GM19025 (cell line): ENCODE results near the gene CEP120.
"Not testable (repeated sequence)": the region's sequence is repeated elsewhere in the genome, so short reads cannot be mapped to it uniquely, and the experiment has no call there.

ENCODE experiments used
- ATAC-seq: cut with Tn5 transposase; IDR thresholded peaks from one replicate; pipeline ENCODE4 v1.9.1; 2021; ENCODE audit warnings: mild to moderate bottlenecking, low read depth, moderate library complexity; ENCODE audit not compliant: unreplicated experiment

Gene CEP120

GRCh38 chr5:123440456-123441181, 17.4 kb upstream of the CEP120 start:
- no peak for ATAC-seq

- no peak for ATAC-seq
Measured at GRCh38 chr5:123439709-123440108, 16.5 kb upstream of the CEP120 start.

- ATAC-seq: no peak
Measured at GRCh38 chr5:123438902-123439301, 15.7 kb upstream of the CEP120 start.

GRCh38 chr5:123438244-123438643, 15.0 kb upstream of the CEP120 start:
- ATAC-seq: peak; percentile 81

- no peak for ATAC-seq
Measured at GRCh38 chr5:123436201-123436600, 13.0 kb upstream of the CEP120 start.

- no peak for ATAC-seq
Measured at GRCh38 chr5:123434796-123435195, 11.6 kb upstream of the CEP120 start.

GRCh38 chr5:123433596-123433995, 10.4 kb upstream of the CEP120 start:
- no peak for ATAC-seq

- ATAC-seq: not testable (repeated sequence)
Measured at GRCh38 chr5:123430441-123430840, 7.2 kb upstream of the CEP120 start.

- no peak for ATAC-seq
Measured at GRCh38 chr5:123429993-123430392, 6.8 kb upstream of the CEP120 start.

GRCh38 chr5:123429221-123429954, 6.2 kb upstream of the CEP120 start:
- no peak for ATAC-seq

- ATAC-seq: no peak
Measured at GRCh38 chr5:123428521-123429220, 5.5 kb upstream of the CEP120 start.

GRCh38 chr5:123427281-123427680, 4.1 kb upstream of the CEP120 start:
- no peak for ATAC-seq

- no peak for ATAC-seq
Measured at GRCh38 chr5:123425431-123425830, 2.2 kb upstream of the CEP120 start.

GRCh38 chr5:123422433-123423277, 548 bp downstream of the CEP120 start:
- ATAC-seq: peak; percentile 8

GRCh38 chr5:123421773-123422172, 1.4 kb downstream of the CEP120 start:
- no peak for ATAC-seq

- no peak for ATAC-seq
Measured at GRCh38 chr5:123414974-123415373, 8.2 kb downstream of the CEP120 start.

GRCh38 chr5:123412206-123412605, 11.0 kb downstream of the CEP120 start:
- ATAC-seq: no peak

- not testable (repeated sequence) for ATAC-seq
Measured at GRCh38 chr5:123401999-123402398, 21.2 kb downstream of the CEP120 start.

GRCh38 chr5:123401320-123401719, 21.9 kb downstream of the CEP120 start:
- ATAC-seq: no peak

- not testable (repeated sequence) for ATAC-seq
Measured at GRCh38 chr5:123400870-123401291, 22.3 kb downstream of the CEP120 start.
